GM12878 (cell line): ENCODE data around the gene SYTL1. TPM values are rescaled to one million over a fixed set of nuclear protein-coding genes. Genes with fewer than 3 reads are reported as not detected.

Experiments used
- BACH1 ChIP-seq: fragments of 450-650 bp; IDR thresholded peaks from 2 replicates; pipeline ENCODE4 v1.6.1; 2017; ENCODE audit warnings: mild to moderate bottlenecking, borderline replicate concordance
- BCL3 ChIP-seq: IDR thresholded peaks from 2 replicates; pipeline ENCODE4 v1.6.1; 2011; ENCODE audit warnings: borderline replicate concordance, low read depth, mild to moderate bottlenecking, moderate library complexity, low read length; ENCODE audit not compliant: insufficient read depth, poor library complexity, severe bottlenecking
- CBFB ChIP-seq: IDR thresholded peaks from 2 replicates; pipeline ENCODE4 v1.6.1; 2016; ENCODE audit warnings: antibody characterized with exemption, low read depth
- CBX3 ChIP-seq: fragments of 200-600 bp; sonication (generic); IDR thresholded peaks from 2 replicates; pipeline ENCODE4 v1.6.1; 2016; ENCODE audit warnings: low read depth, borderline replicate concordance
- CBX5 ChIP-seq: sonication (generic); IDR thresholded peaks from 2 replicates; pipeline ENCODE4 v1.6.1; 2016; ENCODE audit warnings: low read depth, moderate library complexity, mild to moderate bottlenecking, inconsistent platforms
- CTCF ChIP-seq, 3 experiments: IDR thresholded peaks in 2 of 3; conservative IDR thresholded peaks in 1 of 3; 2 replicates each; pipeline ENCODE4 v1.5.1; 2011; ENCODE audit warnings: low read depth in 3 of 3, low read length in 3 of 3, mild to moderate bottlenecking in 3 of 3, control low read depth in 2 of 3, moderate library complexity in 2 of 3, inconsistent platforms in 1 of 3, mixed read lengths in 1 of 3; ENCODE audit not compliant: control insufficient read depth in 2 of 3, insufficient read depth in 1 of 3; ENCODE audit errors: extremely low read depth in 1 of 3
- EED ChIP-seq: sonication (generic); IDR thresholded peaks from 2 replicates; pipeline ENCODE4 v1.6.1; 2016; ENCODE audit warnings: antibody characterized with exemption, low read depth
- EGR1 ChIP-seq, 2 experiments: IDR thresholded peaks; 1 replicate in 1 of 2; 2 replicates in 1 of 2; pipeline ENCODE4 v1.6.1; 2011 to 2012; ENCODE audit warnings: low read depth in 2 of 2, low read length in 2 of 2, borderline replicate concordance in 1 of 2, mild to moderate bottlenecking in 1 of 2, moderate library complexity in 1 of 2
- EP300 ChIP-seq, 2 experiments: fragments of 150-350 bp in 1 of 2; IDR thresholded peaks; 2 replicates each; pipeline ENCODE4 v1.6.1; 2011 to 2012; ENCODE audit warnings: low read depth in 2 of 2, low read length in 2 of 2, borderline replicate concordance in 1 of 2, improper control_type of control experiment in 1 of 2, inconsistent platforms in 1 of 2; ENCODE audit not compliant: control insufficient read depth in 1 of 2
- GABPA ChIP-seq: IDR thresholded peaks from 2 replicates; pipeline ENCODE4 v1.6.1; 2014; ENCODE audit warnings: antibody characterized with exemption, low read depth, mild to moderate bottlenecking, inconsistent platforms
- PKNOX1 ChIP-seq: fragments of 450-650 bp; IDR thresholded peaks from 2 replicates; pipeline ENCODE4 v1.6.1; 2016; ENCODE audit warnings: mild to moderate bottlenecking
- PML ChIP-seq: IDR thresholded peaks from 2 replicates; pipeline ENCODE4 v1.6.1; 2012; ENCODE audit warnings: low read length, inconsistent platforms
- SIN3A ChIP-seq: IDR thresholded peaks from 2 replicates; pipeline ENCODE4 v1.6.1; 2012; ENCODE audit warnings: low read depth, low read length, improper control_type of control experiment
- SMAD1 ChIP-seq: fragments of 450-650 bp; IDR thresholded peaks from 2 replicates; pipeline ENCODE4 v1.6.1; 2018; ENCODE audit warnings: mild to moderate bottlenecking, low read depth; ENCODE audit not compliant: partially characterized antibody
- SMC3 ChIP-seq: IDR thresholded peaks from 2 replicates; pipeline ENCODE4 v1.6.1; 2011; ENCODE audit warnings: low read length, improper control_type of control experiment, borderline replicate concordance
- TBL1XR1 ChIP-seq: IDR thresholded peaks from 2 replicates; pipeline ENCODE4 v1.6.1; 2012; ENCODE audit warnings: low read depth, low read length, improper control_type of control experiment
- YY1 ChIP-seq: IDR thresholded peaks from 2 replicates; pipeline ENCODE4 v1.6.1; 2011; ENCODE audit warnings: low read depth, mild to moderate bottlenecking, low read length
- ZNF384 ChIP-seq: IDR thresholded peaks from 2 replicates; pipeline ENCODE4 v1.6.1; 2012; ENCODE audit warnings: low read depth, mild to moderate bottlenecking, low read length, improper control_type of control experiment, borderline replicate concordance
- polyA plus RNA-seq, 11 experiments: library from polyadenylated mRNA; depleted of rRNA in 4 of 11; unstranded in 6 of 11; stranded (reverse) in 5 of 11; fragments of >200 nt; fragmentation: Nextera tagmentation in 4 of 11; fragmentation: Illumina TruSeq in 1 of 11; extraction: Ambion mirVana in 4 of 11; extraction: Trizol in 1 of 11; gene quantifications; 1 replicate in 1 of 11; 2 replicates in 10 of 11; pipeline versions ENCODE4 v1.2.1 to v1.2.3, GENCODE V29; 2011 to 2016; ENCODE audit warnings: inconsistent platforms in 2 of 11, missing spikeins in 2 of 11, low read depth in 1 of 11
- total RNA-seq, 4 experiments: library from RNA; depleted of rRNA in 3 of 4; stranded (reverse); fragments of >200 nt in 3 of 4; fragmentation: Illumina TruSeq in 1 of 4; extraction: Trizol in 1 of 4; gene quantifications; 2 replicates each; pipeline versions ENCODE4 v1.2.1 to v1.2.3, GENCODE V29; 2013 to 2021

SYTL1 gene
- total and polyA plus RNA-seq, 10 of the 15 experiments (the other 5 are each of a cell fraction or from before 2014, with no cell fraction given), result 0.72 to 45.6 (median 14.8) TPM

GRCh38 chr1:27403065-27403726 is 61.4 kb downstream of the SYTL1 start (continued):
- TF ChIP-seq TBL1XR1 (no peak), GABPA (no peak), YY1 (peak; percentile 39; the same call in 1 of the 2 replicates), BCL3 (peak; percentile 36), SMAD1 (no peak), CBFB (peak; percentile 47; the same call in 1 of the 2 replicates), ZNF384 (no peak), BACH1 (peak; percentile 7; the same call in 1 of the 2 replicates), EED (0 out of 2 replicates have a peak, but pooled peaks have one; percentile 28), SIN3A (no peak), PML (no peak; the same call in none of the 2 replicates), CTCF (IDR thresholded peaks at IDR 0.05 in 2 of 3, conservative IDR thresholded peaks at IDR 0.05 in 1 of 3; ENCODE audit: control insufficient read depth in 2 of 3, extremely low read depth in 1 of 3, insufficient read depth in 1 of 3, low read depth in 3 of 3, low read length in 3 of 3) (peak; percentile 40 to 60 (median 57); a peak in 5 of 6 replicates), EP300 (IDR thresholded peaks at IDR 0.05; ENCODE audit: borderline replicate concordance in 1 of 2, control insufficient read depth in 1 of 2, low read depth in 2 of 2, low read length in 2 of 2) (no peak), CBX5 (no peak), SMC3 (peak; percentile 44; the same call in 1 of the 2 replicates), EGR1 (IDR thresholded peaks at IDR 0.05; ENCODE audit: borderline replicate concordance in 1 of 2, low read depth in 2 of 2, low read length in 2 of 2) (no peak), PKNOX1 (peak; percentile 91), CBX3 (no peak)
- TF ChIP-seq, all 136 proteins: peak for 12
